Measurements from ENCODE around the gene PDZRN3. TPM values are rescaled to one million over a fixed set of nuclear protein-coding genes. Genes with fewer than 3 reads are reported as not detected.

Gene PDZRN3
- total and polyA plus RNA-seq, 11 donors = 30.2 to 163 (median 76.7) TPM

GRCh38 chr3:73542136-73542535 lies 82.6 kb downstream of the PDZRN3 start:
- ATAC-seq (no peak), DNase-seq (no peak)
- Histone ChIP-seq H3K4me3 (no peak overlapping the region), H3K27me3 (no peaks in the 10 kb centered on the region), H3K27ac (peak overlapping the region in 1 of 12 donors; percentile 65), H3K4me1 (peaks cover 0 to 55% (median 13%) of the 10 kb centered on the region in 12 donors), H3K9me3 (no peaks in the 10 kb centered on the region), H3K36me3 (no peaks in the 10 kb centered on the region)
- WGBS, 4 donors = 37 to 56% (median 48%) methylated on average over 3 of the region's 3 CpGs
- TF ChIP-seq CTCF (IDR thresholded peaks at IDR 0.05) (no peak), POLR2A (IDR thresholded peaks at IDR 0.05) (no peak)
- intact Hi-C loops (cut with DNase I) = no loop called here

- ATAC-seq = no peak
- H3K27me3 ChIP-seq = no peaks in the 10 kb centered on the region
- H3K9me3 ChIP-seq = no peaks in the 10 kb centered on the region
- TF ChIP-seq POLR2A (IDR thresholded peaks at IDR 0.05) = no peak
- no peak for TF ChIP-seq CTCF (IDR thresholded peaks at IDR 0.05)
- H3K4me3 ChIP-seq = no peak overlapping the region
- intact Hi-C loops (cut with DNase I) = no loop called here
- H3K4me1 ChIP-seq = peaks cover 0 to 58% (median 15%) of the 10 kb centered on the region in 12 donors
- 76 to 93% (median 85%) methylated on average over 1 of the region's 1 CpG for WGBS, 4 donors
- no peaks in the 10 kb centered on the region for H3K36me3 ChIP-seq
- no peak for DNase-seq
- H3K27ac ChIP-seq = peak overlapping the region in 1 of 12 donors; percentile 65
Observed at GRCh38 chr3:73540969-73541740, 83.6 kb downstream of the PDZRN3 start.

- intact Hi-C loops (cut with DNase I) = no loop called here
- no peak overlapping the region for H3K4me3 ChIP-seq
- H3K27ac ChIP-seq = peak overlapping the region in 1 of 12 donors; percentile 65
- H3K9me3 ChIP-seq = no peaks in the 10 kb centered on the region
- H3K27me3 ChIP-seq = no peaks in the 10 kb centered on the region
- TF ChIP-seq CTCF (IDR thresholded peaks at IDR 0.05) (no peak), POLR2A (IDR thresholded peaks at IDR 0.05) (no peak)
- ATAC-seq (no peak), DNase-seq (no peak)
- peaks cover 0 to 73% (median 14%) of the 10 kb centered on the region in 12 donors for H3K4me1 ChIP-seq
- 60 to 77% (median 70%) methylated on average over 2 of the region's 2 CpGs for WGBS, 4 donors
- H3K36me3 ChIP-seq = no peaks in the 10 kb centered on the region
Observed at GRCh38 chr3:73538486-73538885, 86.3 kb downstream of the PDZRN3 start.

- ATAC-seq = peak in 3 of 4 donors; percentile 20 to 59 (median 54)
- H3K27ac ChIP-seq = peak overlapping the region in 1 of 12 donors; percentile 32
- peaks cover 0 to 66% (median 11%) of the 10 kb centered on the region in 12 donors for H3K4me1 ChIP-seq
- H3K4me3 ChIP-seq = no peak overlapping the region
- H3K36me3 ChIP-seq = no peaks in the 10 kb centered on the region
- intact Hi-C loops (cut with DNase I) = no loop called here
- no peaks in the 10 kb centered on the region for H3K27me3 ChIP-seq
- peak in 1 of 5 donors; percentile 39 for DNase-seq
- TF ChIP-seq CTCF (IDR thresholded peaks at IDR 0.05) (no peak), POLR2A (IDR thresholded peaks at IDR 0.05) (no peak)
- no peaks in the 10 kb centered on the region for H3K9me3 ChIP-seq
Observed at GRCh38 chr3:73536952-73537351, 87.8 kb downstream of the PDZRN3 start.

All from heart left ventricle (tissue), 16 donors.